GM23338 (cell line): Measurements from ENCODE around the gene TELO2. TPM values are rescaled to one million over a fixed set of nuclear protein-coding genes. Genes with fewer than 3 reads are reported as not detected.

ENCODE experiments used
- ATAC-seq: fragments of 200-7000 bp; cut with Tn5 transposase; 3 replicates; pipeline ENCODE4 v1.9.1; 2020
- DNase-seq: peaks from one replicate; pipeline ENCODE4 v3.0.0-alpha.2; 2015; ENCODE audit warnings: low spot score
- H2AFZ ChIP-seq: fragments of 200-600 bp; sonication (generic); 2 replicates; pipeline ENCODE4 v1.8.0; 2016; ENCODE audit warnings: antibody characterized with exemption, mild to moderate bottlenecking, moderate library complexity
- H3F3A ChIP-seq: fragments of 200-600 bp; sonication (generic); replicated peaks from 2 replicates; pipeline ENCODE4 v1.8.0; 2017; ENCODE audit warnings: antibody characterized with exemption, mixed run types, low read depth
- H3K27ac ChIP-seq: fragments of 200-600 bp; sonication (generic); 2 replicates; pipeline ENCODE4 v1.6.1; 2016; ENCODE audit warnings: low read depth
- H3K27me3 ChIP-seq: fragments of 200-600 bp; sonication (generic); 2 replicates; pipeline ENCODE4 v1.8.0; 2016; ENCODE audit warnings: mild to moderate bottlenecking, mixed run types, moderate library complexity; ENCODE audit not compliant: insufficient read depth
- H3K36me3 ChIP-seq: fragments of 200-600 bp; sonication (generic); 2 replicates; pipeline ENCODE4 v1.8.0; 2016; ENCODE audit warnings: mild to moderate bottlenecking; ENCODE audit not compliant: insufficient read depth
- H3K4me1 ChIP-seq: fragments of 200-600 bp; sonication (generic); 2 replicates; pipeline ENCODE4 v1.8.0; 2016; ENCODE audit warnings: mild to moderate bottlenecking, moderate library complexity; ENCODE audit not compliant: insufficient read depth
- H3K4me2 ChIP-seq: fragments of 200-600 bp; sonication (generic); 2 replicates; pipeline ENCODE4 v1.7.1; 2017; ENCODE audit warnings: mixed run types
- H3K4me3 ChIP-seq: fragments of 200-600 bp; sonication (generic); 2 replicates; pipeline ENCODE4 v1.6.1; 2016; ENCODE audit warnings: mixed run types
- H3K79me2 ChIP-seq: fragments of 200-600 bp; sonication (generic); replicated peaks from 2 replicates; pipeline ENCODE4 v1.8.0; 2017; ENCODE audit warnings: mild to moderate bottlenecking; ENCODE audit not compliant: insufficient read depth
- H3K9me2 ChIP-seq: fragments of 200-600 bp; sonication (generic); 2 replicates; pipeline ENCODE4 v1.8.0; 2017; ENCODE audit not compliant: insufficient read depth
- H4K20me1 ChIP-seq: fragments of 200-600 bp; sonication (generic); replicated peaks from 2 replicates; pipeline ENCODE4 v1.8.0; 2017; ENCODE audit warnings: mild to moderate bottlenecking; ENCODE audit not compliant: insufficient read depth
- H3K27ac Mint-ChIP-seq: 2 replicates; pipeline ENCODE4 v1.8.0; 2020; ENCODE audit warnings: inconsistent platforms, mild to moderate bottlenecking, moderate library complexity, mixed read lengths
- H3K27me3 Mint-ChIP-seq: 3 replicates; pipeline ENCODE4 v1.8.0; 2022; ENCODE audit warnings: low read depth, mild to moderate bottlenecking, moderate library complexity, mixed read lengths, inconsistent platforms; ENCODE audit not compliant: insufficient read depth, poor library complexity
- H3K36me3 Mint-ChIP-seq: 3 replicates; pipeline ENCODE4 v1.8.0; 2021; ENCODE audit warnings: low read depth, mild to moderate bottlenecking, inconsistent platforms, moderate library complexity, mixed read lengths
- H3K4me1 Mint-ChIP-seq: 3 replicates; pipeline ENCODE4 v1.8.0; 2020; ENCODE audit warnings: mild to moderate bottlenecking, inconsistent platforms, mixed read lengths
- H3K4me3 Mint-ChIP-seq: 3 replicates; pipeline ENCODE4 v1.8.0; 2021; ENCODE audit warnings: moderate library complexity, mild to moderate bottlenecking, inconsistent platforms, mixed read lengths
- H3K9me3 Mint-ChIP-seq: 3 replicates; pipeline ENCODE4 v1.8.0; 2020; ENCODE audit warnings: moderate library complexity, mild to moderate bottlenecking, inconsistent platforms, mixed read lengths
- CREB1 ChIP-seq: fragments of 250-450 bp; sonication (Bioruptor Pico); IDR thresholded peaks from 2 replicates; pipeline ENCODE4 v1.5.0; 2020; ENCODE audit warnings: low read depth, mild to moderate bottlenecking, moderate library complexity
- EZH2 ChIP-seq: fragments of 200-600 bp; sonication (generic); IDR thresholded peaks from one replicate; pipeline ENCODE4 v1.8.0; 2017; ENCODE audit warnings: antibody characterized with exemption, mild to moderate bottlenecking, low read depth; ENCODE audit not compliant: unreplicated experiment
- EZH2phosphoT487 ChIP-seq: fragments of 200-600 bp; sonication (generic); IDR thresholded peaks from one replicate; pipeline ENCODE4 v1.8.1; 2018; ENCODE audit warnings: antibody characterized with exemption; ENCODE audit not compliant: unreplicated experiment
- JUNB ChIP-seq: IDR thresholded peaks from one replicate; pipeline ENCODE4 v1.6.1; 2016; ENCODE audit warnings: antibody characterized with exemption; ENCODE audit not compliant: unreplicated experiment
- NANOG ChIP-seq: IDR thresholded peaks from 2 replicates; pipeline ENCODE4 v1.6.1; 2016; ENCODE audit warnings: antibody characterized with exemption, borderline replicate concordance
- POLR2AphosphoS5 ChIP-seq: IDR thresholded peaks from 2 replicates; pipeline ENCODE4 v1.6.1; 2016; ENCODE audit warnings: antibody characterized with exemption, low read depth
- STAT1 ChIP-seq: IDR thresholded peaks from one replicate; pipeline ENCODE4 v1.6.1; 2016; ENCODE audit warnings: antibody characterized with exemption; ENCODE audit not compliant: unreplicated experiment
- ZNF114 ChIP-seq: fragments of 250-450 bp; sonication (Bioruptor Pico); IDR thresholded peaks from 2 replicates; pipeline ENCODE4 v1.5.0; 2020; ENCODE audit warnings: mild to moderate bottlenecking, moderate library complexity
- ZNF331 ChIP-seq: fragments of 250-450 bp; sonication (Bioruptor Pico); IDR thresholded peaks from 2 replicates; pipeline ENCODE4 v1.5.0; 2020; ENCODE audit warnings: low read depth, mild to moderate bottlenecking, moderate library complexity
- polyA plus RNA-seq: library from polyadenylated mRNA; unstranded; fragments of >200 nt; fragmentation: Nextera tagmentation; extraction: Ambion mirVana; gene quantifications from 2 replicates; pipeline ENCODE4 v1.2.1, GENCODE V29; 2016
- total RNA-seq: library from RNA; depleted of rRNA; stranded (reverse); fragments of >200 nt; shearing (Covaris generic); gene quantifications from 2 replicates; pipeline ENCODE4 v1.2.3, GENCODE V29; 2014
- TF ChIP-seq, protein P1 (sequence below): fragments of 250-450 bp; sonication (Bioruptor Pico); IDR thresholded peaks from 2 replicates; pipeline ENCODE4 v1.5.0; 2020; ENCODE audit warnings: mild to moderate bottlenecking, moderate library complexity
- TF ChIP-seq, protein P2 (sequence below): IDR thresholded peaks from 2 replicates; pipeline ENCODE4 v1.6.1; 2016; ENCODE audit warnings: antibody characterized with exemption
- TF ChIP-seq, protein P3 (sequence below): IDR thresholded peaks from one replicate; pipeline ENCODE4 v1.6.1; 2018; ENCODE audit warnings: antibody characterized with exemption; ENCODE audit not compliant: unreplicated experiment
- TF ChIP-seq, protein P4 (sequence below), 2 experiments: fragments of 200-600 bp in 1 of 2; sonication (generic) in 1 of 2; conservative IDR thresholded peaks; 2 replicates each; pipeline versions ENCODE4 v1.5.1 to v1.6.1; 2016 to 2017; ENCODE audit warnings: antibody characterized with exemption in 2 of 2, low read depth in 2 of 2, mild to moderate bottlenecking in 2 of 2, moderate library complexity in 1 of 2

Gene TELO2
- total and polyA plus RNA-seq, 2 experiments from 2014 or later, result 45.4 to 76.0 TPM

DNA sequence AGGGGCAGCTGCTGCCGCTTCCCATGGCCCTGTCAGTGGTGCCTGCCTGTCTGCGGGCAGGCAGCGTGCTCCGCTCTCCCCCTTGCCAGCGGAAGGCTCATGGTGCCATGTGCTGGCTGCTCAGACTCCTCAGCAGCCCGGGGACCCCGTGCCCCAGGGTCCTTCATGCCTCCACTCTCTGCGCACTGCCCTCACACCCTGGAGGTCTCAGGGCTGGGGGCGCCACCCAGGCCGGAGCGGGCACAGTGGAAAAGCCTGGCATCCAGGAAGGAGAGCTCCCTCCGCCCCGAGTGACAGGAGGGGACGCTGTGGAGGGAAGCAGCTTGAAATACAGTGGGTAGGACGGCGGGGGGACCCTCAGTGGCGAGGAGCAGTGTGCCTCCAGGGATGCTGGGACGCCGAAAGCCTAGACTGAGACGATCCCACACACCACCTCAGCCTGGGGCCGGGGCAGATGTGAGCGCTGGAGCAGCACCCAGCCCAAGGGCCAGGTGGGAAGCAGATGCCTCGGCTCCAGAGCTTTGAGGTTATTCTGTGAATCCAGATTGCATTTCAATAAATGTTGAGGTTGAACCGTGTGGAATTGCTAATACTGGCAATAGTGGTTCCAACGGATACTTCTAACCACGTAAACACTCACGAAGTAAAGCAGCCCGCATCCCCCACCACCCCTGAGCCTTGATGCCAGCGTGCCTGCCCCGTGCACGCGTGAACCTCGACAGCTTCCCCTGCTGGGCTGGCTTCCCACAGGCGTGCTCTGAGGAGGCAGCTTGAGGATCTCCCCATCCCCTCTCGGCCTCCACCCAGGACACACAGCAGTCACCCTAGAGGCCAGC is 46.8 kb downstream of the TELO2 start (continued):
- TF ChIP-seq, protein P1, sequence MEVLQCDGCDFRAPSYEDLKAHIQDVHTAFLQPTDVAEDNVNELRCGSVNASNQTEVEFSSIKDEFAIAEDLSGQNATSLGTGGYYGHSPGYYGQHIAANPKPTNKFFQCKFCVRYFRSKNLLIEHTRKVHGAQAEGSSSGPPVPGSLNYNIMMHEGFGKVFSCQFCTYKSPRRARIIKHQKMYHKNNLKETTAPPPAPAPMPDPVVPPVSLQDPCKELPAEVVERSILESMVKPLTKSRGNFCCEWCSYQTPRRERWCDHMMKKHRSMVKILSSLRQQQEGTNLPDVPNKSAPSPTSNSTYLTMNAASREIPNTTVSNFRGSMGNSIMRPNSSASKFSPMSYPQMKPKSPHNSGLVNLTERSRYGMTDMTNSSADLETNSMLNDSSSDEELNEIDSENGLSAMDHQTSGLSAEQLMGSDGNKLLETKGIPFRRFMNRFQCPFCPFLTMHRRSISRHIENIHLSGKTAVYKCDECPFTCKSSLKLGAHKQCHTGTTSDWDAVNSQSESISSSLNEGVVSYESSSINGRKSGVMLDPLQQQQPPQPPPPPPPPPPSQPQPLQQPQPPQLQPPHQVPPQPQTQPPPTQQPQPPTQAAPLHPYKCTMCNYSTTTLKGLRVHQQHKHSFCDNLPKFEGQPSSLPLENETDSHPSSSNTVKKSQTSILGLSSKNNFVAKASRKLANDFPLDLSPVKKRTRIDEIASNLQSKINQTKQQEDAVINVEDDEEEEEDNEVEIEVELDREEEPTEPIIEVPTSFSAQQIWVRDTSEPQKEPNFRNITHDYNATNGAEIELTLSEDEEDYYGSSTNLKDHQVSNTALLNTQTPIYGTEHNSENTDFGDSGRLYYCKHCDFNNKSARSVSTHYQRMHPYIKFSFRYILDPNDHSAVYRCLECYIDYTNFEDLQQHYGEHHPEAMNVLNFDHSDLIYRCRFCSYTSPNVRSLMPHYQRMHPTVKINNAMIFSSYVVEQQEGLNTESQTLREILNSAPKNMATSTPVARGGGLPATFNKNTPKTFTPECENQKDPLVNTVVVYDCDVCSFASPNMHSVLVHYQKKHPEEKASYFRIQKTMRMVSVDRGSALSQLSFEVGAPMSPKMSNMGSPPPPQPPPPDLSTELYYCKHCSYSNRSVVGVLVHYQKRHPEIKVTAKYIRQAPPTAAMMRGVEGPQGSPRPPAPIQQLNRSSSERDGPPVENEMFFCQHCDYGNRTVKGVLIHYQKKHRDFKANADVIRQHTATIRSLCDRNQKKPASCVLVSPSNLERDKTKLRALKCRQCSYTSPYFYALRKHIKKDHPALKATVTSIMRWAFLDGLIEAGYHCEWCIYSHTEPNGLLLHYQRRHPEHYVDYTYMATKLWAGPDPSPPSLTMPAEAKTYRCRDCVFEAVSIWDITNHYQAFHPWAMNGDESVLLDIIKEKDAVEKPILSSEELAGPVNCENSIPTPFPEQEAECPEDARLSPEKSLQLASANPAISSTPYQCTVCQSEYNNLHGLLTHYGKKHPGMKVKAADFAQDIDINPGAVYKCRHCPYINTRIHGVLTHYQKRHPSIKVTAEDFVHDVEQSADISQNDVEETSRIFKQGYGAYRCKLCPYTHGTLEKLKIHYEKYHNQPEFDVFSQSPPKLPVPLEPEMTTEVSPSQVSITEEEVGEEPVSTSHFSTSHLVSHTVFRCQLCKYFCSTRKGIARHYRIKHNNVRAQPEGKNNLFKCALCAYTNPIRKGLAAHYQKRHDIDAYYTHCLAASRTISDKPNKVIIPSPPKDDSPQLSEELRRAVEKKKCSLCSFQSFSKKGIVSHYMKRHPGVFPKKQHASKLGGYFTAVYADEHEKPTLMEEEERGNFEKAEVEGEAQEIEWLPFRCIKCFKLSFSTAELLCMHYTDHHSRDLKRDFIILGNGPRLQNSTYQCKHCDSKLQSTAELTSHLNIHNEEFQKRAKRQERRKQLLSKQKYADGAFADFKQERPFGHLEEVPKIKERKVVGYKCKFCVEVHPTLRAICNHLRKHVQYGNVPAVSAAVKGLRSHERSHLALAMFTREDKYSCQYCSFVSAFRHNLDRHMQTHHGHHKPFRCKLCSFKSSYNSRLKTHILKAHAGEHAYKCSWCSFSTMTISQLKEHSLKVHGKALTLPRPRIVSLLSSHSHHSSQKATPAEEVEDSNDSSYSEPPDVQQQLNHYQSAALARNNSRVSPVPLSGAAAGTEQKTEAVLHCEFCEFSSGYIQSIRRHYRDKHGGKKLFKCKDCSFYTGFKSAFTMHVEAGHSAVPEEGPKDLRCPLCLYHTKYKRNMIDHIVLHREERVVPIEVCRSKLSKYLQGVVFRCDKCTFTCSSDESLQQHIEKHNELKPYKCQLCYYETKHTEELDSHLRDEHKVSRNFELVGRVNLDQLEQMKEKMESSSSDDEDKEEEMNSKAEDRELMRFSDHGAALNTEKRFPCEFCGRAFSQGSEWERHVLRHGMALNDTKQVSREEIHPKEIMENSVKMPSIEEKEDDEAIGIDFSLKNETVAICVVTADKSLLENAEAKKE (CRISPR knock-in tag), result no peak
- no peak for TF ChIP-seq STAT1

DNA sequence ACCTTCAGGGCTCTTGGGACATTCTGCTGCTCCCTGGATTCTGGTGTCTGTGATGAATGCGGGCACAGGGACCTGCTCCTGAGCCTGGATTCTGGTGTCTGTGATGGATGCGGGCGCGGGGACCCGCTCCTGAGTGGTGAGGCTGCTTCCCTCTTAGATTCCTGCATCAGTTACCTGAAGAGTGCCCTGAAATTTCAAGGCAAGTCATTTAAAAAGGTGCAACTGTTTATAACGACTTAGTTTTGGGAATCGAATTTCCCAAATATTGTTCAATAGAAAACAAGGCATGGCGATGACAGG is 47.3 kb downstream of the TELO2 start:
- Histone ChIP-seq H3F3A (no peaks in the 10 kb centered on the region), H3K4me2 (no peak overlapping the region), H2AFZ (no peak overlapping the region), H4K20me1 (no peaks in the 10 kb centered on the region), H3K9me2 (no peaks in the 10 kb centered on the region), H3K27me3 (no peaks in the 10 kb centered on the region), H3K4me1 (no peaks in the 10 kb centered on the region), H3K36me3 (no peaks in the 10 kb centered on the region), H3K4me3 (no peak overlapping the region), H3K79me2 (no peaks in the 10 kb centered on the region), H3K27ac (no peak overlapping the region)
- DNase-seq (no peak), ATAC-seq (no peak)
- no peaks in the 10 kb centered on the region; the same call in 2 of the 3 replicates for H3K36me3 Mint-ChIP-seq
- H3K27me3 Mint-ChIP-seq, result no peaks in the 10 kb centered on the region
- H3K4me3 Mint-ChIP-seq, result no peak overlapping the region
- peaks cover 2% of the 10 kb centered on the region; the same call in 2 of the 3 replicates for H3K4me1 Mint-ChIP-seq
- no peak overlapping the region for H3K27ac Mint-ChIP-seq
- no peaks in the 10 kb centered on the region for H3K9me3 Mint-ChIP-seq
- TF ChIP-seq, protein P2, sequence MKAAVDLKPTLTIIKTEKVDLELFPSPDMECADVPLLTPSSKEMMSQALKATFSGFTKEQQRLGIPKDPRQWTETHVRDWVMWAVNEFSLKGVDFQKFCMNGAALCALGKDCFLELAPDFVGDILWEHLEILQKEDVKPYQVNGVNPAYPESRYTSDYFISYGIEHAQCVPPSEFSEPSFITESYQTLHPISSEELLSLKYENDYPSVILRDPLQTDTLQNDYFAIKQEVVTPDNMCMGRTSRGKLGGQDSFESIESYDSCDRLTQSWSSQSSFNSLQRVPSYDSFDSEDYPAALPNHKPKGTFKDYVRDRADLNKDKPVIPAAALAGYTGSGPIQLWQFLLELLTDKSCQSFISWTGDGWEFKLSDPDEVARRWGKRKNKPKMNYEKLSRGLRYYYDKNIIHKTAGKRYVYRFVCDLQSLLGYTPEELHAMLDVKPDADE, result no peak
- TF ChIP-seq ZNF331 (CRISPR knock-in tag), result no peak
- no peak for TF ChIP-seq EZH2phosphoT487
- no peak for TF ChIP-seq NANOG
- no peak for TF ChIP-seq ZNF114
- TF ChIP-seq EZH2, result no peak
- TF ChIP-seq CREB1 (CRISPR knock-in tag), result no peak
- TF ChIP-seq, protein P3, sequence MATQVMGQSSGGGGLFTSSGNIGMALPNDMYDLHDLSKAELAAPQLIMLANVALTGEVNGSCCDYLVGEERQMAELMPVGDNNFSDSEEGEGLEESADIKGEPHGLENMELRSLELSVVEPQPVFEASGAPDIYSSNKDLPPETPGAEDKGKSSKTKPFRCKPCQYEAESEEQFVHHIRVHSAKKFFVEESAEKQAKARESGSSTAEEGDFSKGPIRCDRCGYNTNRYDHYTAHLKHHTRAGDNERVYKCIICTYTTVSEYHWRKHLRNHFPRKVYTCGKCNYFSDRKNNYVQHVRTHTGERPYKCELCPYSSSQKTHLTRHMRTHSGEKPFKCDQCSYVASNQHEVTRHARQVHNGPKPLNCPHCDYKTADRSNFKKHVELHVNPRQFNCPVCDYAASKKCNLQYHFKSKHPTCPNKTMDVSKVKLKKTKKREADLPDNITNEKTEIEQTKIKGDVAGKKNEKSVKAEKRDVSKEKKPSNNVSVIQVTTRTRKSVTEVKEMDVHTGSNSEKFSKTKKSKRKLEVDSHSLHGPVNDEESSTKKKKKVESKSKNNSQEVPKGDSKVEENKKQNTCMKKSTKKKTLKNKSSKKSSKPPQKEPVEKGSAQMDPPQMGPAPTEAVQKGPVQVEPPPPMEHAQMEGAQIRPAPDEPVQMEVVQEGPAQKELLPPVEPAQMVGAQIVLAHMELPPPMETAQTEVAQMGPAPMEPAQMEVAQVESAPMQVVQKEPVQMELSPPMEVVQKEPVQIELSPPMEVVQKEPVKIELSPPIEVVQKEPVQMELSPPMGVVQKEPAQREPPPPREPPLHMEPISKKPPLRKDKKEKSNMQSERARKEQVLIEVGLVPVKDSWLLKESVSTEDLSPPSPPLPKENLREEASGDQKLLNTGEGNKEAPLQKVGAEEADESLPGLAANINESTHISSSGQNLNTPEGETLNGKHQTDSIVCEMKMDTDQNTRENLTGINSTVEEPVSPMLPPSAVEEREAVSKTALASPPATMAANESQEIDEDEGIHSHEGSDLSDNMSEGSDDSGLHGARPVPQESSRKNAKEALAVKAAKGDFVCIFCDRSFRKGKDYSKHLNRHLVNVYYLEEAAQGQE, result no peak
- no peak for TF ChIP-seq POLR2AphosphoS5
- no peak for TF ChIP-seq JUNB
- TF ChIP-seq, protein P4, sequence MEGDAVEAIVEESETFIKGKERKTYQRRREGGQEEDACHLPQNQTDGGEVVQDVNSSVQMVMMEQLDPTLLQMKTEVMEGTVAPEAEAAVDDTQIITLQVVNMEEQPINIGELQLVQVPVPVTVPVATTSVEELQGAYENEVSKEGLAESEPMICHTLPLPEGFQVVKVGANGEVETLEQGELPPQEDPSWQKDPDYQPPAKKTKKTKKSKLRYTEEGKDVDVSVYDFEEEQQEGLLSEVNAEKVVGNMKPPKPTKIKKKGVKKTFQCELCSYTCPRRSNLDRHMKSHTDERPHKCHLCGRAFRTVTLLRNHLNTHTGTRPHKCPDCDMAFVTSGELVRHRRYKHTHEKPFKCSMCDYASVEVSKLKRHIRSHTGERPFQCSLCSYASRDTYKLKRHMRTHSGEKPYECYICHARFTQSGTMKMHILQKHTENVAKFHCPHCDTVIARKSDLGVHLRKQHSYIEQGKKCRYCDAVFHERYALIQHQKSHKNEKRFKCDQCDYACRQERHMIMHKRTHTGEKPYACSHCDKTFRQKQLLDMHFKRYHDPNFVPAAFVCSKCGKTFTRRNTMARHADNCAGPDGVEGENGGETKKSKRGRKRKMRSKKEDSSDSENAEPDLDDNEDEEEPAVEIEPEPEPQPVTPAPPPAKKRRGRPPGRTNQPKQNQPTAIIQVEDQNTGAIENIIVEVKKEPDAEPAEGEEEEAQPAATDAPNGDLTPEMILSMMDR (conservative IDR thresholded peaks at IDR 0.05; ENCODE audit: low read depth in 2 of 2), result no peak
- TF ChIP-seq STAT1, result no peak
